ENCODE results near the gene MED26.

MED26 gene

DNA sequence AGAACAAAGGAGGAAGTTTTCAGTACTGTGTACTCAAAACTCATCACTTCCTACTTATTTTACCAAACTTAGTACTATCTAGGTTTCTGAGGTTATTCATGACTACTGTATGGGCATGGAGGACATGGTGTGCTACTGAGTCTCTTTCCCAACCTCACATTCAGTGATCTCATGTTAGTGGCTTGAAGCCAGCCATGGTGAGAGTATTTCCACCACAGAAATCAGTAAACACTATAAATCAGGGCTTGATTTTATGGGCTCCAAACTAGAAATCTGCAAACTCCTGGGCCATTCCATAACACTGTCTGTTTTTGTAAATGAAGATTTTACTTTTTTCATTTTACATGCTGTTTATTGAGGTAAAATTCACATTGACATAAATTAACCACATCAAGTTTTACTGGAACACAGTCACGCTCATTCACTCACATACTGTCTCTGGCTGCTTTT lies 19.7 kb downstream of the MED26 start (continued):
- TF ChIP-seq ZNF148 (tag by site-specific recombination; IDR thresholded peaks at IDR 0.05; ENCODE audit: borderline replicate concordance), result no peak
- TF ChIP-seq ZNF785 (tag by site-specific recombination; IDR thresholded peaks at IDR 0.05), result no peak
- TF ChIP-seq ZNF558 (tag by site-specific recombination; IDR thresholded peaks at IDR 0.05), result peak; percentile 75; the same call in 1 of the 2 replicates
- TF ChIP-seq ZNF658 (tag by site-specific recombination; IDR thresholded peaks at IDR 0.05), result no peak
- no peak for TF ChIP-seq ZNF292 (tag by site-specific recombination; IDR thresholded peaks at IDR 0.05; ENCODE audit: borderline replicate concordance, low read depth)
- TF ChIP-seq ZSCAN4 (tag by site-specific recombination; IDR thresholded peaks at IDR 0.05), result no peak
- TF ChIP-seq ZNF530 (tag by site-specific recombination; IDR thresholded peaks at IDR 0.05; ENCODE audit: low read depth), result no peak
- TF ChIP-seq ZNF768 (tag by site-specific recombination; IDR thresholded peaks at IDR 0.05), result no peak
- TF ChIP-seq GFI1B (tag by site-specific recombination; IDR thresholded peaks at IDR 0.05), result peak; percentile 95
- TF ChIP-seq ZNF114 (tag by site-specific recombination; IDR thresholded peaks at IDR 0.05), result no peak
- no peak for TF ChIP-seq ZNF37A (tag by site-specific recombination; IDR thresholded peaks at IDR 0.05)
- peak; percentile 45; the same call in 1 of the 2 replicates for TF ChIP-seq ZNF2 (tag by site-specific recombination; IDR thresholded peaks at IDR 0.05)
- TF ChIP-seq ZNF704 (tag by site-specific recombination; IDR thresholded peaks at IDR 0.05), result no peak
- no peak for TF ChIP-seq ZNF132 (tag by site-specific recombination; IDR thresholded peaks at IDR 0.05; ENCODE audit: borderline replicate concordance)
- TF ChIP-seq, protein P1, sequence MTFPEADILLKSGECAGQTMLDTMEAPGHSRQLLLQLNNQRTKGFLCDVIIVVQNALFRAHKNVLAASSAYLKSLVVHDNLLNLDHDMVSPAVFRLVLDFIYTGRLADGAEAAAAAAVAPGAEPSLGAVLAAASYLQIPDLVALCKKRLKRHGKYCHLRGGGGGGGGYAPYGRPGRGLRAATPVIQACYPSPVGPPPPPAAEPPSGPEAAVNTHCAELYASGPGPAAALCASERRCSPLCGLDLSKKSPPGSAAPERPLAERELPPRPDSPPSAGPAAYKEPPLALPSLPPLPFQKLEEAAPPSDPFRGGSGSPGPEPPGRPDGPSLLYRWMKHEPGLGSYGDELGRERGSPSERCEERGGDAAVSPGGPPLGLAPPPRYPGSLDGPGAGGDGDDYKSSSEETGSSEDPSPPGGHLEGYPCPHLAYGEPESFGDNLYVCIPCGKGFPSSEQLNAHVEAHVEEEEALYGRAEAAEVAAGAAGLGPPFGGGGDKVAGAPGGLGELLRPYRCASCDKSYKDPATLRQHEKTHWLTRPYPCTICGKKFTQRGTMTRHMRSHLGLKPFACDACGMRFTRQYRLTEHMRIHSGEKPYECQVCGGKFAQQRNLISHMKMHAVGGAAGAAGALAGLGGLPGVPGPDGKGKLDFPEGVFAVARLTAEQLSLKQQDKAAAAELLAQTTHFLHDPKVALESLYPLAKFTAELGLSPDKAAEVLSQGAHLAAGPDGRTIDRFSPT (tag by site-specific recombination; IDR thresholded peaks at IDR 0.05), result no peak
- TF ChIP-seq, protein P2, sequence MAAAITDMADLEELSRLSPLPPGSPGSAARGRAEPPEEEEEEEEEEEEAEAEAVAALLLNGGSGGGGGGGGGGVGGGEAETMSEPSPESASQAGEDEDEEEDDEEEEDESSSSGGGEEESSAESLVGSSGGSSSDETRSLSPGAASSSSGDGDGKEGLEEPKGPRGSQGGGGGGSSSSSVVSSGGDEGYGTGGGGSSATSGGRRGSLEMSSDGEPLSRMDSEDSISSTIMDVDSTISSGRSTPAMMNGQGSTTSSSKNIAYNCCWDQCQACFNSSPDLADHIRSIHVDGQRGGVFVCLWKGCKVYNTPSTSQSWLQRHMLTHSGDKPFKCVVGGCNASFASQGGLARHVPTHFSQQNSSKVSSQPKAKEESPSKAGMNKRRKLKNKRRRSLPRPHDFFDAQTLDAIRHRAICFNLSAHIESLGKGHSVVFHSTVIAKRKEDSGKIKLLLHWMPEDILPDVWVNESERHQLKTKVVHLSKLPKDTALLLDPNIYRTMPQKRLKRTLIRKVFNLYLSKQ (tag by site-specific recombination; IDR thresholded peaks at IDR 0.05; ENCODE audit: borderline replicate concordance), result no peak
- TF ChIP-seq ZNF202 (tag by site-specific recombination; IDR thresholded peaks at IDR 0.05; ENCODE audit: borderline replicate concordance), result no peak
- no peak for TF ChIP-seq ZNF335 (tag by site-specific recombination; conservative IDR thresholded peaks at IDR 0.05)
- TF ChIP-seq, protein P3, sequence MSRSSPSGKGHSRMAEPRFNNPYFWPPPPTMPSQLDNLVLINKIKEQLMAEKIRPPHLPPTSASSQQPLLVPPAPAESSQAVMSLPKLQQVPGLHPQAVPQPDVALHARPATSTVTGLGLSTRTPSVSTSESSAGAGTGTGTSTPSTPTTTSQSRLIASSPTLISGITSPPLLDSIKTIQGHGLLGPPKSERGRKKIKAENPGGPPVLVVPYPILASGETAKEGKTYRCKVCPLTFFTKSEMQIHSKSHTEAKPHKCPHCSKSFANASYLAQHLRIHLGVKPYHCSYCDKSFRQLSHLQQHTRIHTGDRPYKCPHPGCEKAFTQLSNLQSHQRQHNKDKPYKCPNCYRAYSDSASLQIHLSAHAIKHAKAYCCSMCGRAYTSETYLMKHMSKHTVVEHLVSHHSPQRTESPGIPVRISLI (tag by site-specific recombination; IDR thresholded peaks at IDR 0.05), result peak; percentile 32; the same call in 1 of the 2 replicates
- no peak for TF ChIP-seq ZNF48 (tag by site-specific recombination; IDR thresholded peaks at IDR 0.05)
- TF ChIP-seq, protein P4, sequence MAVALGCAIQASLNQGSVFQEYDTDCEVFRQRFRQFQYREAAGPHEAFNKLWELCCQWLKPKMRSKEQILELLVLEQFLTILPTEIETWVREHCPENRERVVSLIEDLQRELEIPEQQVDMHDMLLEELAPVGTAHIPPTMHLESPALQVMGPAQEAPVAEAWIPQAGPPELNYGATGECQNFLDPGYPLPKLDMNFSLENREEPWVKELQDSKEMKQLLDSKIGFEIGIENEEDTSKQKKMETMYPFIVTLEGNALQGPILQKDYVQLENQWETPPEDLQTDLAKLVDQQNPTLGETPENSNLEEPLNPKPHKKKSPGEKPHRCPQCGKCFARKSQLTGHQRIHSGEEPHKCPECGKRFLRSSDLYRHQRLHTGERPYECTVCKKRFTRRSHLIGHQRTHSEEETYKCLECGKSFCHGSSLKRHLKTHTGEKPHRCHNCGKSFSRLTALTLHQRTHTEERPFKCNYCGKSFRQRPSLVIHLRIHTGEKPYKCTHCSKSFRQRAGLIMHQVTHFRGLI (tag by site-specific recombination; IDR thresholded peaks at IDR 0.05), result no peak; the same call in 1 of the 2 replicates
- TF ChIP-seq SP7 (tag by site-specific recombination; IDR thresholded peaks at IDR 0.05), result peak; percentile 27; the same call in 1 of the 2 replicates
- TF ChIP-seq HOXD13 (CRISPR knock-in tag; IDR thresholded peaks at IDR 0.05; ENCODE audit: borderline replicate concordance), result no peak
- no peak for TF ChIP-seq ZNF324 (tag by site-specific recombination; IDR thresholded peaks at IDR 0.05)
- no peak for TF ChIP-seq ZFP41 (tag by site-specific recombination; IDR thresholded peaks at IDR 0.05; ENCODE audit: borderline replicate concordance)
- no peak for TF ChIP-seq ZIC2 (tag by site-specific recombination; IDR thresholded peaks at IDR 0.05)
- TF ChIP-seq ZNF350 (tag by site-specific recombination; IDR thresholded peaks at IDR 0.05), result no peak
- no peak for TF ChIP-seq ZNF529 (tag by site-specific recombination; IDR thresholded peaks at IDR 0.05; ENCODE audit: insufficient replicate concordance)

Data from HEK293 (cell line).